ENCODE results near the gene NBL1. TPM values are rescaled to one million over a fixed set of nuclear protein-coding genes. Genes with fewer than 3 reads are reported as not detected.

The NBL1 gene
- total and polyA plus RNA-seq, 4 donors = 0.72 to 4.4 (median 1.7) TPM

GRCh38 chr1:19596065-19596713 lies 47.9 kb upstream of the NBL1 start:
- Histone ChIP-seq H3K4me1 (ENCODE audit: control insufficient read depth in 4 of 4, insufficient read depth in 4 of 4, low read length in 3 of 4) (peaks cover 0 to 23% (median 9%) of the 10 kb centered on the region in 4 donors), H3K36me3 (ENCODE audit: control insufficient read depth in 4 of 4, insufficient read depth in 3 of 4, low read depth in 1 of 4, low read length in 3 of 4) (no peaks in the 10 kb centered on the region), H3K4me3 (ENCODE audit: low read depth in 1 of 3, low read length in 3 of 3) (peak overlapping the region; percentile 74 to 98 (median 76)), H3K27me3 (ENCODE audit: control insufficient read depth in 4 of 4, insufficient read depth in 4 of 4, low read length in 3 of 4) (no peaks in the 10 kb centered on the region), H3K9ac (ENCODE audit: low read depth in 1 of 2, low read length in 2 of 2) (peak overlapping the region; percentile 13 to 21), H3K9me3 (ENCODE audit: control insufficient read depth in 4 of 4, low read length in 3 of 4) (no peaks in the 10 kb centered on the region), H3K27ac (ENCODE audit: low read depth in 1 of 2, low read length in 2 of 2) (peak overlapping the region; percentile 81 to 92)
- 2% methylated on average over 11 of the region's 11 CpGs for WGBS
- no peak for DNase-seq (ENCODE audit: low spot score)
- TF ChIP-seq JUND (IDR thresholded peaks at IDR 0.05) (peak in 1 of 2 donors; percentile 47), SP1 (IDR thresholded peaks at IDR 0.05) (peak; percentile 81), CTCF (IDR thresholded peaks at IDR 0.05; ENCODE audit: low read depth, low read length, missing input control) (no peak), RXRA (IDR thresholded peaks at IDR 0.05) (peak; percentile 70 to 71), HNF4A (conservative IDR thresholded peaks at IDR 0.05) (peak; percentile 53 to 72), HNF4G (IDR thresholded peaks at IDR 0.05) (peak; percentile 25), REST (IDR thresholded peaks at IDR 0.05) (peak; percentile 56), FOXA2 (IDR thresholded peaks at IDR 0.05) (no peak)

- peak overlapping the region; percentile 74 to 98 (median 76) for H3K4me3 ChIP-seq (ENCODE audit: low read depth in 1 of 3, low read length in 3 of 3)
- no peaks in the 10 kb centered on the region for H3K36me3 ChIP-seq (ENCODE audit: control insufficient read depth in 4 of 4, insufficient read depth in 3 of 4, low read depth in 1 of 4, low read length in 3 of 4)
- peaks cover 0 to 23% (median 9%) of the 10 kb centered on the region in 4 donors for H3K4me1 ChIP-seq (ENCODE audit: control insufficient read depth in 4 of 4, insufficient read depth in 4 of 4, low read length in 3 of 4)
- H3K27me3 ChIP-seq (ENCODE audit: control insufficient read depth in 4 of 4, insufficient read depth in 4 of 4, low read length in 3 of 4) = no peaks in the 10 kb centered on the region
- peak overlapping the region; percentile 81 to 92 for H3K27ac ChIP-seq (ENCODE audit: low read depth in 1 of 2, low read length in 2 of 2)
- peak; percentile 92 for DNase-seq (ENCODE audit: low spot score)
- H3K9me3 ChIP-seq (ENCODE audit: control insufficient read depth in 4 of 4, low read length in 3 of 4) = no peaks in the 10 kb centered on the region
- under 1% methylated on average over 65 of the region's 65 CpGs for WGBS
- peak overlapping the region; percentile 51 to 62 for H3K9ac ChIP-seq (ENCODE audit: low read depth in 1 of 2, low read length in 2 of 2)
- TF ChIP-seq REST (IDR thresholded peaks at IDR 0.05) = peak; percentile 3
- TF ChIP-seq SP1 (IDR thresholded peaks at IDR 0.05) = no peak
- peak; percentile 25 to 31 for TF ChIP-seq RAD21 (IDR thresholded peaks at IDR 0.05)
- TF ChIP-seq NR2F2 (IDR thresholded peaks at IDR 0.05) = peak; percentile 77
- TF ChIP-seq ZBTB33 (IDR thresholded peaks at IDR 0.05) = peak; percentile 100
- TF ChIP-seq GABPA (IDR thresholded peaks at IDR 0.05 in 1 of 2, conservative IDR thresholded peaks at IDR 0.05 in 1 of 2) = peak in 1 of 2 donors; percentile 79
- TF ChIP-seq EGR1 (IDR thresholded peaks at IDR 0.05; ENCODE audit: low read depth in 2 of 2) = peak in 1 of 2 donors; percentile 12
- TF ChIP-seq TAF1 (conservative IDR thresholded peaks at IDR 0.05) = no peak
- TF ChIP-seq YY1 (IDR thresholded peaks at IDR 0.05) = peak; percentile 70
- no peak for TF ChIP-seq HNF4G (IDR thresholded peaks at IDR 0.05)
- no peak for TF ChIP-seq FOXA1 (IDR thresholded peaks at IDR 0.05)
- TF ChIP-seq JUND (IDR thresholded peaks at IDR 0.05) = peak in 1 of 2 donors; percentile 10
- TF ChIP-seq HNF4A (conservative IDR thresholded peaks at IDR 0.05) = peak in 1 of 2 donors; percentile 19
- TF ChIP-seq RXRA (IDR thresholded peaks at IDR 0.05) = peak in 1 of 2 donors; percentile 51
Measured at GRCh38 chr1:19596714-19597495, 47.2 kb upstream of the NBL1 start.
